ENCODE results near the gene INTS4.
"Not testable (repeated sequence)": the region's sequence is repeated elsewhere in the genome, so short reads cannot be mapped to it uniquely, and the experiment has no call there.

DNA sequence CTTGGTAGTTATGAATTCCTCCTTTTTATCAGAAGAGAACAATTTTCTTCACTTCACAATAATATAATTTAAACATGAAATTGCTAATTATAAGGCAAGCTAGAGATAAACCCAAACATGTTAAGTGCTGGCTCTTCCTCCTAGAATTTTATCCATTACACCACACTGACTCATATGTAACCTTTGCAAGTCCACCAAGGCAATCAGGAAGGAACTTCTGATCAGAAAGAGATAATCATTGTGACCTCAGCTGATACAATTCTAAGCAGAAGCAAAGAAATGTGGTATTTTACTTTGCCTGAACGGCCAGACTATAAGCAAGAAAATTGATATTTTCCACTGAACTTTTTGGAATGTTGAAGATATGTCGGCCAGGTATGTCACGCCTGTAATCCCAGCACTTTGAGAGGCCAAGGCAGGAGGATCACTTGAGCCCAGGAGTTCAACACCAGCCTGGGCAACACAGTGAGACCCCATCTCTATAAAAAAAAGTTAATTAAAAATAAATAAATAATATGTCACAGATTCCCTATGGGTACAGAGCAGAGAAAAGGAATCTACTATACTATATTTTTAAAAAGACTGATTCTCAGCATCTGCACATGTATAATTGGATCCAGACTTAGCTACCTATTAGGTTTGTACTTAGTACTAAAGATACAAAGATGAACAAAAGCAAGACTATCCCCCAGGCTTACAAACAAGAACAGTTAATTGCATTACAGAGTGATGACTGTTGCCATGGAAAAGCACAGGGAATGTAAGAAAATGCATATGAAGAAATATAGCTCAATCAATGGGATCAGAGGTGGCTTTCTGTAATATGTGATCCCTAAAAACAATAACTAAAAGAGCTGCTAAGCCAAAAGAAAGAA lies 63.9 kb downstream of the INTS4 start:
- TF ChIP-seq, protein P1, sequence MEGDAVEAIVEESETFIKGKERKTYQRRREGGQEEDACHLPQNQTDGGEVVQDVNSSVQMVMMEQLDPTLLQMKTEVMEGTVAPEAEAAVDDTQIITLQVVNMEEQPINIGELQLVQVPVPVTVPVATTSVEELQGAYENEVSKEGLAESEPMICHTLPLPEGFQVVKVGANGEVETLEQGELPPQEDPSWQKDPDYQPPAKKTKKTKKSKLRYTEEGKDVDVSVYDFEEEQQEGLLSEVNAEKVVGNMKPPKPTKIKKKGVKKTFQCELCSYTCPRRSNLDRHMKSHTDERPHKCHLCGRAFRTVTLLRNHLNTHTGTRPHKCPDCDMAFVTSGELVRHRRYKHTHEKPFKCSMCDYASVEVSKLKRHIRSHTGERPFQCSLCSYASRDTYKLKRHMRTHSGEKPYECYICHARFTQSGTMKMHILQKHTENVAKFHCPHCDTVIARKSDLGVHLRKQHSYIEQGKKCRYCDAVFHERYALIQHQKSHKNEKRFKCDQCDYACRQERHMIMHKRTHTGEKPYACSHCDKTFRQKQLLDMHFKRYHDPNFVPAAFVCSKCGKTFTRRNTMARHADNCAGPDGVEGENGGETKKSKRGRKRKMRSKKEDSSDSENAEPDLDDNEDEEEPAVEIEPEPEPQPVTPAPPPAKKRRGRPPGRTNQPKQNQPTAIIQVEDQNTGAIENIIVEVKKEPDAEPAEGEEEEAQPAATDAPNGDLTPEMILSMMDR (optimal IDR thresholded peaks at IDR 0.05 in 1 of 3, IDR thresholded peaks at IDR 0.05 in 1 of 3, conservative IDR thresholded peaks at IDR 0.05 in 1 of 3; ENCODE audit: extremely low read depth in 1 of 3, insufficient read depth in 2 of 3, low read length in 3 of 3), result not testable (repeated sequence)
- TF ChIP-seq EZH2 (IDR thresholded peaks at IDR 0.05; ENCODE audit: low read length), result not testable (repeated sequence)
